Neural cell (in vitro differentiated cells): Measurements from ENCODE around the gene CCL4L2. TPM values are rescaled to one million over a fixed set of nuclear protein-coding genes. Genes with fewer than 3 reads are reported as not detected.
"Not testable (repeated sequence)": the region's sequence is repeated elsewhere in the genome, so short reads cannot be mapped to it uniquely, and the experiment has no call there.

Source experiments
- H2AFZ ChIP-seq: fragments of 200-600, 300-800 bp; sonication (generic), shearing (Covaris generic); 2 replicates; pipeline ENCODE4 v1.6.0; 2014; ENCODE audit warnings: low read depth, mild to moderate bottlenecking, antibody characterized with exemption, low read length, moderate library complexity
- H3F3A ChIP-seq: fragments of 200-600 bp; shearing (Covaris generic); 2 replicates; pipeline ENCODE4 v1.6.1; 2016; ENCODE audit warnings: mild to moderate bottlenecking, moderate library complexity, mixed read lengths, antibody characterized with exemption, low read length; ENCODE audit not compliant: insufficient read depth, poor library complexity, severe bottlenecking
- H3K27ac ChIP-seq: fragments of 200-600, 300-800 bp; sonication (generic), shearing (Covaris generic); 2 replicates; pipeline ENCODE4 v1.5.1; 2014; ENCODE audit warnings: mild to moderate bottlenecking, low read length, moderate library complexity
- H3K27me3 ChIP-seq: fragments of 300-800, 200-600 bp; sonication (generic), shearing (Covaris generic); 2 replicates; pipeline ENCODE4 v1.6.0; 2014; ENCODE audit warnings: mild to moderate bottlenecking, low read depth, low read length, moderate library complexity; ENCODE audit not compliant: insufficient read depth
- H3K36me3 ChIP-seq: fragments of 300-800, 200-600 bp; sonication (generic), shearing (Covaris generic); 2 replicates; pipeline ENCODE4 v1.5.1; 2014; ENCODE audit warnings: mild to moderate bottlenecking, antibody characterized with exemption, low read length, moderate library complexity; ENCODE audit not compliant: insufficient read depth
- H3K4me2 ChIP-seq: fragments of 300-800, 200-600 bp; sonication (generic), shearing (Covaris generic); 2 replicates; pipeline ENCODE4 v1.6.0; 2014; ENCODE audit warnings: mild to moderate bottlenecking, low read length
- H3K4me3 ChIP-seq: fragments of 300-800, 200-600 bp; sonication (generic), shearing (Covaris generic); 2 replicates; pipeline ENCODE4 v1.5.1; 2014; ENCODE audit warnings: mild to moderate bottlenecking, low read length, moderate library complexity
- H3K79me2 ChIP-seq: fragments of 200-600 bp; shearing (Covaris generic); replicated peaks from 2 replicates; pipeline ENCODE4 v1.6.0; 2014; ENCODE audit warnings: mild to moderate bottlenecking, low read length, moderate library complexity; ENCODE audit not compliant: insufficient read depth
- H3K9ac ChIP-seq: fragments of 300-800, 200-600 bp; sonication (generic), shearing (Covaris generic); 2 replicates; pipeline ENCODE4 v1.6.1; 2016; ENCODE audit warnings: mild to moderate bottlenecking, low read length, mixed read lengths
- H3K9me2 ChIP-seq: fragments of 200-600 bp; shearing (Covaris generic); 2 replicates; pipeline ENCODE4 v1.6.1; 2016; ENCODE audit warnings: mild to moderate bottlenecking, low read length, mixed read lengths; ENCODE audit not compliant: insufficient read depth
- H3K9me3 ChIP-seq: fragments of 200-600, 300-800 bp; sonication (generic), shearing (Covaris generic); 2 replicates; pipeline ENCODE4 v1.6.1; 2016; ENCODE audit warnings: mild to moderate bottlenecking, mixed run types, low read length, moderate library complexity, mixed read lengths
- H4K20me1 ChIP-seq: fragments of 200-600 bp; shearing (Covaris generic); 2 replicates; pipeline ENCODE4 v1.6.1; 2016; ENCODE audit warnings: mild to moderate bottlenecking, mixed run types; ENCODE audit not compliant: insufficient read depth
- EP300 ChIP-seq: fragments of 450-650 bp; conservative IDR thresholded peaks from 2 replicates; pipeline ENCODE4 v1.6.1; 2014; ENCODE audit warnings: antibody characterized with exemption, mild to moderate bottlenecking, moderate library complexity; ENCODE audit not compliant: poor library complexity, severe bottlenecking
- EZH2 ChIP-seq: fragments of 200-600, 300-800 bp; shearing (Covaris generic), sonication (generic); IDR thresholded peaks from 2 replicates; pipeline ENCODE4 v1.6.1; 2014; ENCODE audit warnings: antibody characterized with exemption, low read length, borderline replicate concordance, mild to moderate bottlenecking; ENCODE audit not compliant: insufficient read depth, poor library complexity, severe bottlenecking
- MXI1 ChIP-seq: fragments of 450-650 bp; conservative IDR thresholded peaks from 2 replicates; pipeline ENCODE4 v1.6.1; 2014; ENCODE audit warnings: antibody characterized with exemption, mild to moderate bottlenecking; ENCODE audit not compliant: poor library complexity, severe bottlenecking
- POLR2AphosphoS5 ChIP-seq: IDR thresholded peaks from 2 replicates; pipeline ENCODE4 v1.6.1; 2012
- RAD21 ChIP-seq: fragments of 450-650 bp; conservative IDR thresholded peaks from 2 replicates; pipeline ENCODE4 v1.6.1; 2014; ENCODE audit warnings: antibody characterized with exemption, mild to moderate bottlenecking, moderate library complexity
- REST ChIP-seq: IDR thresholded peaks from 2 replicates; pipeline ENCODE4 v1.6.1; 2012; ENCODE audit warnings: borderline replicate concordance
- SMC3 ChIP-seq: fragments of 450-650 bp; conservative IDR thresholded peaks from 2 replicates; pipeline ENCODE4 v1.6.1; 2014; ENCODE audit warnings: antibody characterized with exemption, mild to moderate bottlenecking, moderate library complexity; ENCODE audit not compliant: poor library complexity
- TAF1 ChIP-seq: IDR thresholded peaks from 2 replicates; pipeline ENCODE4 v1.6.1; 2012; ENCODE audit warnings: low read depth
- polyA plus RNA-seq: library from polyadenylated mRNA; depleted of rRNA; stranded (reverse); fragments of >200 nt; gene quantifications from 2 replicates; pipeline ENCODE4 v1.2.3, GENCODE V29; 2014
- TF ChIP-seq, protein P1 (sequence below): fragments of 450-650 bp; IDR thresholded peaks from 2 replicates; pipeline ENCODE4 v1.5.1; 2014; ENCODE audit warnings: antibody characterized with exemption, mild to moderate bottlenecking, moderate library complexity; ENCODE audit not compliant: poor library complexity, severe bottlenecking

The CCL4L2 gene
- polyA plus RNA-seq, 1 donor from 2014 or later, result not detected

DNA sequence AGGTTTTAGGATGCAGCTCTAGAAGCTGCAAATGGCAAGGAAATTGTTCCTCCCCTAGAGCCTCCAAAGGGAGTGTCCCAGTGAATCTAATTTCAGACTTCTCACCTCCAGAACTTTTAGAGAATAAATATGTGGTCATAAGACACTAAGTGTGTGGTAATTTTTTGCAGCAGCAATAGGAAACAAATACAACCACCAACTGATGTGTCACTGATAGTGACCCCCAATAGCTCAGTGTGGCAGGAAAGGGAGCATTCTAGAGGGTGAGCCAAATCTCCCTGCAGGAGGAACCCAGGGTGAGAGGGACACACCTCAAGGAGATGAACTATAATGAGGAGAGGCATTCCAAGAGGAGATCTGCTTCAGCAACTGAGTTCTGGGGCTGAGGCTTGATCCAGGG lies 4.1 kb downstream of the CCL4L2 start:
- H2AFZ ChIP-seq, result no peak overlapping the region
- no peak overlapping the region for H3K27ac ChIP-seq

DNA sequence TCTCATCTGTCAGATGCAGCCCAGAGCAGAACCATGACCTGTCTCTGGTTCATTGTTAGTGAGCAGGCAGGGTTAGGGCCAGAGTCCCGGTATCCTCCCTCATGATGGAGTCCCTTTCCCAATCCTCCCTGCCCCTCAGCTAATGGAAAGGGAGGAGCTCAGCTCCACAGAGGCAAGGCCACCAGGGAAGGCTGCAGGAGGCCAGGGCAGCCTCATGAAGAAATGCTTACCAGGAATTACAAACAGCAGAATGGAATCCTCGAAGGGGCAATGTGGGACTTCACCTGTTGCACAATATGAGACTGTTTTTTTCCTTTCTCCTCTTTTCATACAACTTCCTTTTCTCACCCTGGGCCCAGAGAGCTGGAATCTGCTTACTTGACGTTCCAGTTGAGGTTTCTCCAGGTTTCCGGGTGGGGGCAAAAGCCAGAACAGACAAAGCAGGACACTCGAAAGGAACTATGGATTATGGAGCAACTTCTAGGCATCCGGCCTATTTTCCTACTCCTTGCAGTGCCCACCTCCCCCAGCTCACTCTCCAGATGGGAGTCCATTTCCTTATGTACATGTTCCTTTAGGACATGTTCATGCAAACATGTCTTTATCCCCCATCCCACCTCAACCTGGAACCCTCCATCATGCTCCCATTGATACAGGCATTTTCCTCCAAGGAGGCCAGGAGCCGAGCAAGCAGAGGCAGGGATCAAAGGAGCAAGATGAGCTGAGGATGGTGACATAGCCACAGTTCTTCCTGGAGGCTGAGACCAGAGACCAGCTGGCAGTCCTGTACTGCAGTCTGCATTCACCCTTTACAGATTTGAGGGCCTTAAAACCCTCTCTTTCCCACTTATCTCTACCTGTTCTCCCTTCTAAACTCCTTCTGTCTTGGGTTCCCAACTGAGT lies 4.8 kb downstream of the CCL4L2 start:
- H3K27me3 ChIP-seq, H3K9me2 ChIP-seq, H3K9ac ChIP-seq, H3K36me3 ChIP-seq, H3K79me2 ChIP-seq, H3K9me3 ChIP-seq, H3K4me2 ChIP-seq, H3K4me3 ChIP-seq, H4K20me1 ChIP-seq, H2AFZ ChIP-seq, H3K27ac ChIP-seq, H3F3A ChIP-seq: not testable (repeated sequence)

More for the DNA sequence above, 4.1 kb downstream of the CCL4L2 start:
- no peaks in the 10 kb centered on the region for H3K79me2 ChIP-seq
- no peaks in the 10 kb centered on the region for H3F3A ChIP-seq
- no peaks in the 10 kb centered on the region for H3K36me3 ChIP-seq
- no peaks in the 10 kb centered on the region for H3K9me3 ChIP-seq
- no peak for TF ChIP-seq RAD21
- no peak for TF ChIP-seq REST
- TF ChIP-seq EZH2, result no peak
- TF ChIP-seq EP300, result no peak
- no peak for TF ChIP-seq POLR2AphosphoS5
- TF ChIP-seq, protein P1, sequence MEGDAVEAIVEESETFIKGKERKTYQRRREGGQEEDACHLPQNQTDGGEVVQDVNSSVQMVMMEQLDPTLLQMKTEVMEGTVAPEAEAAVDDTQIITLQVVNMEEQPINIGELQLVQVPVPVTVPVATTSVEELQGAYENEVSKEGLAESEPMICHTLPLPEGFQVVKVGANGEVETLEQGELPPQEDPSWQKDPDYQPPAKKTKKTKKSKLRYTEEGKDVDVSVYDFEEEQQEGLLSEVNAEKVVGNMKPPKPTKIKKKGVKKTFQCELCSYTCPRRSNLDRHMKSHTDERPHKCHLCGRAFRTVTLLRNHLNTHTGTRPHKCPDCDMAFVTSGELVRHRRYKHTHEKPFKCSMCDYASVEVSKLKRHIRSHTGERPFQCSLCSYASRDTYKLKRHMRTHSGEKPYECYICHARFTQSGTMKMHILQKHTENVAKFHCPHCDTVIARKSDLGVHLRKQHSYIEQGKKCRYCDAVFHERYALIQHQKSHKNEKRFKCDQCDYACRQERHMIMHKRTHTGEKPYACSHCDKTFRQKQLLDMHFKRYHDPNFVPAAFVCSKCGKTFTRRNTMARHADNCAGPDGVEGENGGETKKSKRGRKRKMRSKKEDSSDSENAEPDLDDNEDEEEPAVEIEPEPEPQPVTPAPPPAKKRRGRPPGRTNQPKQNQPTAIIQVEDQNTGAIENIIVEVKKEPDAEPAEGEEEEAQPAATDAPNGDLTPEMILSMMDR, result no peak
- no peak for TF ChIP-seq SMC3
- no peak for TF ChIP-seq MXI1
- TF ChIP-seq TAF1, result no peak
- H3K4me3 ChIP-seq, result no peak overlapping the region
- no peak overlapping the region for H3K4me2 ChIP-seq
- no peaks in the 10 kb centered on the region for H3K9me2 ChIP-seq
- H3K9ac ChIP-seq, result no peak overlapping the region
- no peaks in the 10 kb centered on the region for H3K27me3 ChIP-seq
- no peaks in the 10 kb centered on the region for H4K20me1 ChIP-seq

DNA sequence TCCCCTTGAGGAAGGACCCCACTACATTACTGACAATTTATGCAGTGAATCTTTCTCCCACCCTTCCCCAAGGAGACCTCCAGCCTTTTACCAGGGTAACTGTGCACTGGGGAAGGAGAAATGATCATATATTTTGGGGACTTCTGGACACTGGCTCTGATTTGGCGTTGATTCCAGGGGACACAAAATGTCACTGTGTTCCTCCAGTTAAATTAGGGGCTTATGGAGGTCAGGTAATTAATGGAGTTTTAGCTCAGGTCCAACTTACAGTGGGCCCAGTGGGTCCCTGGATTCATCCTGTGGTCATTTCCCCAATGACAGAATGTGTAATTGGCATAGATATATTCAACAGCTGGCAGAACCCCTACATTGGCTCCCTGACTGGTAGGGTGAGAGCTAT lies 8.7 kb downstream of the CCL4L2 start:
- not testable (repeated sequence) for H3K9ac ChIP-seq, H3K27me3 ChIP-seq, H3K79me2 ChIP-seq, H3K4me3 ChIP-seq, H3K36me3 ChIP-seq, H3K4me2 ChIP-seq, H3K9me2 ChIP-seq, H2AFZ ChIP-seq, H3K9me3 ChIP-seq, H4K20me1 ChIP-seq, H3K27ac ChIP-seq, H3F3A ChIP-seq

DNA sequence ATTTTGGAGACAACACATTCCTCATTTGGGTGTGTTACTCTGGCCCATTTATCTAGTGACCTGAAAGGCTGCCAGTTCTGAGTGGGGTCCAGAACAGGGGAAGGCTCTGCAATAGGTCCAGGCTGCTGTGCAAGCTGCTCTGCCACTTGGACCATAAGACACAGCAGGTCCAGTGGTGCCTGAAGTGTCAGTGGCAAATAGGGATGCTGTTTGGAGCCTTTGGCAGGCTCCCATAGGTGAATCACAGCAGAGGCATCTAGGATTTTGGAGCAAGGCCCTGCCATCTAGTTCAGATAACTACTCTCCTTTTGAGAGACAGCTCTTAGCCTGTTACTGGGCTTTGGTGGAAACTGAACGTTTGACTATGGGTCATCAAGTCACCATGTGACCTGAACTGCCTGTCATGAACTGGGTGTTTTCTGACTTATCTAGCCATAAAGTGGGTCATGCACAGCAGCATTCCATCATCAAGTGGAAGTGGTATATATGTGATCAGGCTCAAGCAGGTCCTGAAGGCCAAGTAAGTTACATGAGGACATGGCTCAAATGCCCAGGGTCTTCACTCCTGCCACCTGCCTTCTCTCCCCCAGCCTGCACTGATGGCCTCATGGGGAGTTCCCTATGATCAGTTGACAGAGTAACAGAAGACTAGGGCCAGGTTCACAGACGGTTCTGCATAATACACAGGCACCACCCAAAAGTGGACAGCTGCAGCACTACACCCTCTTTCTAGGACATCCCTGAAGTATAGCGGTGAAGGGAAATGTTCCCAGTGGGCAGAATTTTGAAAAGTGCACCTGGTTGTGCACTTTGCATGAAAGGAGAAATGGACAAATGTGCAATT lies 10.1 kb downstream of the CCL4L2 start:
- H3F3A ChIP-seq, H3K36me3 ChIP-seq, H3K9ac ChIP-seq, H3K4me3 ChIP-seq, H3K4me2 ChIP-seq, H3K79me2 ChIP-seq, H3K9me3 ChIP-seq, H3K27me3 ChIP-seq, H3K27ac ChIP-seq, H4K20me1 ChIP-seq, H2AFZ ChIP-seq, H3K9me2 ChIP-seq: not testable (repeated sequence)
